Measurements from ENCODE around the gene NMT1. TPM values are rescaled to one million over a fixed set of nuclear protein-coding genes. Genes with fewer than 3 reads are reported as not detected.

Gene NMT1
- polyA plus RNA-seq, 1 donor, result 37.3 TPM

DNA sequence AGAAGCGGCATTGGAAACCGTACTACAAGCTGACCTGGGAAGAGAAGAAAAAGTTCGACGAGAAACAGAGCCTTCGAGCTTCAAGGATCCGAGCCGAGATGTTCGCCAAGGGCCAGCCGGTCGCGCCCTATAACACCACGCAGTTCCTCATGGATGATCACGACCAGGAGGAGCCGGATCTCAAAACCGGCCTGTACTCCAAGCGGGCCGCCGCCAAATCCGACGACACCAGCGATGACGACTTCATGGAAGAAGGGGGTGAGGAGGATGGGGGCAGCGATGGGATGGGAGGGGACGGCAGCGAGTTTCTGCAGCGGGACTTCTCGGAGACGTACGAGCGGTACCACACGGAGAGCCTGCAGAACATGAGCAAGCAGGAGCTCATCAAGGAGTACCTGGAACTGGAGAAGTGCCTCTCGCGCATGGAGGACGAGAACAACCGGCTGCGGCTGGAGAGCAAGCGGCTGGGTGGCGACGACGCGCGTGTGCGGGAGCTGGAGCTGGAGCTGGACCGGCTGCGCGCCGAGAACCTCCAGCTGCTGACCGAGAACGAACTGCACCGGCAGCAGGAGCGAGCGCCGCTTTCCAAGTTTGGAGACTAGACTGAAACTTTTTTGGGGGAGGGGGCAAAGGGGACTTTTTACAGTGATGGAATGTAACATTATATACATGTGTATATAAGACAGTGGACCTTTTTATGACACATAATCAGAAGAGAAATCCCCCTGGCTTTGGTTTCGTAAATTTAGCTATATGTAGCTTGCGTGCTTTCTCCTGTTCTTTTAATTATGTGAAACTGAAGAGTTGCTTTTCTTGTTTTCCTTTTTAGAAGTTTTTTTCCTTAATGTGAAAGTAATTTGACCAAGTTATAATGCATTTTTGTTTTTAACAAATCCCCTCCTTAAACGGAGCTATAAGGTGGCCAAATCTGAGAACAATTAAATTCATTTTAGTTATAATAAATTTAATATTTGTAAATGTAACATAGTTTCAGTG lies 88.8 kb downstream of the NMT1 start:
- DNase-seq (ENCODE audit: low read depth), result no peak

GRCh38 chr17:45150911-45151809 lies 90.0 kb downstream of the NMT1 start:
- DNase-seq (ENCODE audit: low read depth), result no peak

- DNase-seq (ENCODE audit: low read depth), result no peak
Observed at GRCh38 chr17:45155029-45155428, 93.9 kb downstream of the NMT1 start.

GRCh38 chr17:45155483-45155882 lies 94.4 kb downstream of the NMT1 start:
- DNase-seq (ENCODE audit: low read depth), result no peak

GRCh38 chr17:45156242-45156641 lies 95.1 kb downstream of the NMT1 start:
- no peak for DNase-seq (ENCODE audit: low read depth)

Other genes starting within 250 kb of the NMT1 start
- 19.8 TPM for gene GJC1, start 231.0 kb upstream of the NMT1 start, polyA plus RNA-seq (ENCODE audit: insufficient read length)
- gene HIGD1B, start 213.4 kb upstream of the NMT1 start, polyA plus RNA-seq (ENCODE audit: insufficient read length), result 4.2 TPM
- gene EFTUD2, start 161.9 kb upstream of the NMT1 start, polyA plus RNA-seq (ENCODE audit: insufficient read length), result 55.3 TPM
- 0.38 TPM for gene GFAP, start 145.8 kb upstream of the NMT1 start, polyA plus RNA-seq (ENCODE audit: insufficient read length)
- 7.7 TPM for gene KIF18B, start 113.5 kb upstream of the NMT1 start, polyA plus RNA-seq (ENCODE audit: insufficient read length)
- gene C1QL1, start 93.0 kb upstream of the NMT1 start, polyA plus RNA-seq (ENCODE audit: insufficient read length), result 1.9 TPM
- 28.6 TPM for gene DCAKD, start 9.7 kb upstream of the NMT1 start, polyA plus RNA-seq (ENCODE audit: insufficient read length)
- 33.6 TPM for gene PLCD3, start 71.2 kb downstream of the NMT1 start, polyA plus RNA-seq (ENCODE audit: insufficient read length)
- gene ACBD4, start 74.4 kb downstream of the NMT1 start, polyA plus RNA-seq (ENCODE audit: insufficient read length), result 4.9 TPM
- gene HEXIM1, start 87.2 kb downstream of the NMT1 start, polyA plus RNA-seq (ENCODE audit: insufficient read length), result 22.1 TPM
- gene HEXIM2, start 100.6 kb downstream of the NMT1 start, polyA plus RNA-seq (ENCODE audit: insufficient read length), result 6.7 TPM
- gene FMNL1, start 160.6 kb downstream of the NMT1 start, polyA plus RNA-seq (ENCODE audit: insufficient read length), result 4.4 TPM
- gene SPATA32, start 200.8 kb downstream of the NMT1 start, polyA plus RNA-seq (ENCODE audit: insufficient read length), result 0.11 TPM